DMS114 treated with DMSO at 0.1 percent for 48 hours (cell line): ENCODE results near the gene NOS1AP.
"Not testable (repeated sequence)": the region's sequence is repeated elsewhere in the genome, so short reads cannot be mapped to it uniquely, and the experiment has no call there.

ENCODE experiments used
- DNase-seq: peaks from one replicate; lab custom pipeline; 2025; ENCODE audit not compliant: unreplicated experiment; lab: John Stamatoyannopoulos, UW

Gene NOS1AP

GRCh38 chr1:162165528-162165927 lies 96.0 kb downstream of the NOS1AP start:
- DNase-seq, result no peak

- no peak for DNase-seq
These were observed 97.6 kb downstream of the NOS1AP start for GRCh38 chr1:162166917-162167615.

GRCh38 chr1:162168261-162168660 lies 98.8 kb downstream of the NOS1AP start:
- no peak for DNase-seq

GRCh38 chr1:162169031-162169790 lies 99.7 kb downstream of the NOS1AP start:
- no peak for DNase-seq

GRCh38 chr1:162171111-162171510 lies 101.6 kb downstream of the NOS1AP start:
- no peak for DNase-seq

GRCh38 chr1:162172311-162173102 lies 103.0 kb downstream of the NOS1AP start:
- DNase-seq, result no peak

GRCh38 chr1:162173607-162174006 lies 104.1 kb downstream of the NOS1AP start:
- not testable (repeated sequence) for DNase-seq

GRCh38 chr1:162174027-162174426 lies 104.5 kb downstream of the NOS1AP start:
- not testable (repeated sequence) for DNase-seq

GRCh38 chr1:162175379-162176081 lies 106.0 kb downstream of the NOS1AP start:
- DNase-seq, result no peak

- DNase-seq, result no peak
These were observed 107.6 kb downstream of the NOS1AP start for GRCh38 chr1:162177126-162177525.

GRCh38 chr1:162178432-162178831 lies 108.9 kb downstream of the NOS1AP start:
- DNase-seq, result no peak

- DNase-seq, result no peak
These were observed 109.6 kb downstream of the NOS1AP start for GRCh38 chr1:162179121-162179520.

- DNase-seq, result no peak
These were observed 111.3 kb downstream of the NOS1AP start for GRCh38 chr1:162180813-162181212.

GRCh38 chr1:162182090-162182489 lies 112.6 kb downstream of the NOS1AP start:
- DNase-seq, result no peak

- no peak for DNase-seq
These were observed 116.0 kb downstream of the NOS1AP start for GRCh38 chr1:162185314-162186025.

- no peak for DNase-seq
These were observed 116.5 kb downstream of the NOS1AP start for GRCh38 chr1:162186026-162186374.

GRCh38 chr1:162186406-162186805 lies 116.9 kb downstream of the NOS1AP start:
- DNase-seq, result no peak

GRCh38 chr1:162187687-162188276 lies 118.3 kb downstream of the NOS1AP start:
- DNase-seq, result no peak

- no peak for DNase-seq
These were observed 119.9 kb downstream of the NOS1AP start for GRCh38 chr1:162189345-162189744.
